Small intestine (tissue), 7 donors: Measurements from ENCODE around the gene PALLD. TPM values are rescaled to one million over a fixed set of nuclear protein-coding genes. Genes with fewer than 3 reads are reported as not detected.

ENCODE experiments used
- DNase-seq, 2 donors: peaks; one replicate each; pipeline versions ENCODE4 v3.0.0 to v3.0.0-alpha.2; 2013
- FAIRE-seq: peaks from 2 replicates; lab custom pipeline; 2012; peaks lifted over from hg19 to GRCh38; lab: Jason Lieb, UNC
- H3K27ac ChIP-seq, 3 donors: one replicate each; pipeline ENCODE4 v1.5.1; 2013; ENCODE audit warnings: low read length in 2 of 3, mild to moderate bottlenecking in 2 of 3, control low read depth in 1 of 3, inconsistent platforms in 1 of 3, low read depth in 1 of 3, moderate library complexity in 1 of 3
- H3K27me3 ChIP-seq, 3 donors: one replicate each; pipeline ENCODE4 v1.6.1; 2013; ENCODE audit warnings: low read length in 3 of 3, inconsistent platforms in 1 of 3; ENCODE audit not compliant: control insufficient read depth in 3 of 3, insufficient read depth in 3 of 3
- H3K36me3 ChIP-seq, 3 donors: one replicate each; pipeline ENCODE4 v1.6.1; 2013; ENCODE audit warnings: low read length in 3 of 3, inconsistent platforms in 1 of 3, low read depth in 1 of 3, mild to moderate bottlenecking in 1 of 3, moderate library complexity in 1 of 3; ENCODE audit not compliant: control insufficient read depth in 3 of 3, insufficient read depth in 2 of 3
- H3K4me1 ChIP-seq, 3 donors: one replicate each; pipeline ENCODE4 v1.6.1; 2013; ENCODE audit warnings: low read length in 2 of 3, inconsistent platforms in 1 of 3, low read depth in 1 of 3, mild to moderate bottlenecking in 1 of 3, moderate library complexity in 1 of 3; ENCODE audit not compliant: control insufficient read depth in 3 of 3, insufficient read depth in 2 of 3
- H3K4me3 ChIP-seq, 3 donors: one replicate each; pipeline ENCODE4 v1.5.1; 2013; ENCODE audit warnings: low read length in 3 of 3, control low read depth in 1 of 3, inconsistent platforms in 1 of 3, low read depth in 1 of 3, mild to moderate bottlenecking in 1 of 3, moderate library complexity in 1 of 3
- H3K9me3 ChIP-seq, 2 donors: one replicate each; pipeline ENCODE4 v1.6.1; 2013; ENCODE audit warnings: low read depth in 1 of 2, low read length in 1 of 2; ENCODE audit not compliant: control insufficient read depth in 2 of 2, insufficient read depth in 1 of 2
- WGBS, 3 donors: extraction: QIAGEN DNeasy Blood & Tissue Kit; methylation state at CpG; one replicate each; pipeline ENCODE4 v1.1.7; 2013; 5-methylcytosine and 5-hydroxymethylcytosine counted together
- polyA plus RNA-seq, 4 donors: library from polyadenylated mRNA; stranded (reverse) in 3 of 4; unstranded in 1 of 4; fragments of 200-250 nt in 3 of 4; fragments of 120-200 nt in 1 of 4; gene quantifications; one replicate each; pipeline versions ENCODE4 v1.2.1 to v1.2.3, GENCODE V29; 2013
- donor health status: healthy with polysubstance abuse.
- donor health status: control.
- donor health status: control.
- donor health status: Bipolar disorder and iron deficiency.
- donor health status: healthy.

PALLD gene
- polyA plus RNA-seq, 4 donors = 31.3 to 58.9 (median 38.0) TPM

DNA sequence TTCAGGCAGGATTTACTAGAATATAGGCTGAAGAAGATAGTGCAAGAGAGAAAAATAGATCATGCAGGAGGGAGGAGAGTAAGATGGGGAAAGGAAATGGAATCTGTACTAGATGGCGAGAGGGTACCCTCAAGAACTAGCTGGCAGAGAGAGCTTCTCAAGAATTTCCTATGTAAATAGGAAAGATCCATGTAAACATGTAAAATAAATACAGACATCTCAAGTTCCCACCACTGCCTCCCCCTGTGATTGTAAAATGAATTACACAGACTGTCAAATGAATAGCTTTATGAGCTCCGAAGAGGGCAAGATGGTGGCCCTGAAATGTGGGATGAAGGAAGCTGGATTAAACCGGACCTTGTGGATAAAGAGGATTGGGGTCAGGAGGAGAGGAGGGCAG, 178.0 kb downstream of the PALLD start:
- Histone ChIP-seq H3K27ac (no peak overlapping the region), H3K4me3 (no peak overlapping the region), H3K27me3 (no peaks in the 10 kb centered on the region), H3K9me3 (no peaks in the 10 kb centered on the region), H3K36me3 (peaks cover 0 to 11% (median 0%) of the 10 kb centered on the region in 3 donors), H3K4me1 (no peaks in the 10 kb centered on the region)
- FAIRE-seq (no peak), DNase-seq (no peak)
- 62 to 79% (median 65%) methylated on average over 3 of the region's 3 CpGs for WGBS, 3 donors

GRCh38 chr4:168677063-168677462, 180.2 kb downstream of the PALLD start:
- H3K4me1 ChIP-seq = no peaks in the 10 kb centered on the region
- H3K27ac ChIP-seq = no peak overlapping the region
- 63 to 79% (median 71%) methylated on average over 6 of the region's 6 CpGs for WGBS, 3 donors
- FAIRE-seq = no peak
- H3K4me3 ChIP-seq = no peak overlapping the region
- H3K27me3 ChIP-seq = no peaks in the 10 kb centered on the region
- no peak for DNase-seq
- no peaks in the 10 kb centered on the region for H3K9me3 ChIP-seq
- H3K36me3 ChIP-seq = peaks cover 0 to 13% (median 0%) of the 10 kb centered on the region in 3 donors

DNA sequence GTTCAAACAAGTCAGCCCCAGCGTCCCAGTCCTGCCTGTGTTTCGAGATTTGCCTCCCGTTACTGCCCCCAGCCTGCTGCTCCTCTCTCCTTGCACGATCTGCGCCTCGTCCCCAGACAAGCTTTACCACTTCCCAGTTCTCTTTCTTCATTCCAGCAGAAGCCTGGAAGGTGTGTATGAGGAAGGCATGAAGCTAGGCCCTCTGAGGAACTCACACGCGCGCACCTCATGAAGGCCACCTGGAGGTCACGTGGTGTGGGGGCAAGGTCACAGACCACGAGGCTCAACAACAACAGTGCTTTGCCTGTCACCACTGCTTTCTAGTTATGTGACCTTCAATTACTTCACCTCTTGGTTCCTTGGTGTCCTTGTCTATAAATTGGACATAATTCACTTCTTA, 181.0 kb downstream of the PALLD start:
- DNase-seq = no peak
- H3K9me3 ChIP-seq = no peaks in the 10 kb centered on the region
- no peak overlapping the region for H3K27ac ChIP-seq
- no peaks in the 10 kb centered on the region for H3K27me3 ChIP-seq
- 93 to 97% (median 94%) methylated on average over 11 of the region's 11 CpGs for WGBS, 3 donors
- H3K4me1 ChIP-seq = no peaks in the 10 kb centered on the region
- peaks cover 0 to 13% (median 0%) of the 10 kb centered on the region in 3 donors for H3K36me3 ChIP-seq
- no peak for FAIRE-seq
- H3K4me3 ChIP-seq = no peak overlapping the region

- no peak for FAIRE-seq
- H3K4me3 ChIP-seq = no peak overlapping the region
- H3K9me3 ChIP-seq = no peaks in the 10 kb centered on the region
- no peaks in the 10 kb centered on the region for H3K27me3 ChIP-seq
- H3K27ac ChIP-seq = no peak overlapping the region
- no peak for DNase-seq
- H3K4me1 ChIP-seq = no peaks in the 10 kb centered on the region
- peaks cover 0 to 9% (median 0%) of the 10 kb centered on the region in 3 donors for H3K36me3 ChIP-seq
- WGBS, 3 donors = 96 to 97% (median 96%) methylated on average over 8 of the region's 8 CpGs
Measured at GRCh38 chr4:168678751-168679366, 182.0 kb downstream of the PALLD start.

DNA sequence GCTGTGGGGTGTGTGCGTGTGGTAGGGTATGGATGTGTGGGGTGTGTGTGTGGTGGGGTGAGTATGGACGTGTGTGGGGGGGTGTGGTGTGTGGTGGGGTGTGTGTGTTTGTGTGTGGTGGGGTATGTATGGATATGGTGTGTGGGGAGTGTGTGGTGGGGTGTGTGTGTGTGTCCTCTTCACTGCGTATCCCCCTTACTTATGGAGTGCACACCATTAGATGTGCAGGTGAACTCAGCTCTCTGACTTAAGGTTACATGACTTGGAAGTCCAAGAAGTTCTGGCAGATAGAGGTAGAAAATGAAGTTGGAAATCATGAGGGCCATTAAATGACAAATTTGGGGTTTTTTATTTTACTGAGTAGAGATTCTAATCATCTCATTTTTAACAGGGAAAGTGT, 182.5 kb downstream of the PALLD start:
- Histone ChIP-seq H3K4me1 (no peaks in the 10 kb centered on the region), H3K27me3 (no peaks in the 10 kb centered on the region), H3K4me3 (no peak overlapping the region), H3K27ac (no peak overlapping the region), H3K9me3 (no peaks in the 10 kb centered on the region), H3K36me3 (peaks cover 0 to 9% (median 0%) of the 10 kb centered on the region in 3 donors)
- DNase-seq (no peak), FAIRE-seq (no peak)
- 89 to 97% (median 96%) methylated on average over 2 to 3 of the region's 3 CpGs for WGBS, 3 donors

DNA sequence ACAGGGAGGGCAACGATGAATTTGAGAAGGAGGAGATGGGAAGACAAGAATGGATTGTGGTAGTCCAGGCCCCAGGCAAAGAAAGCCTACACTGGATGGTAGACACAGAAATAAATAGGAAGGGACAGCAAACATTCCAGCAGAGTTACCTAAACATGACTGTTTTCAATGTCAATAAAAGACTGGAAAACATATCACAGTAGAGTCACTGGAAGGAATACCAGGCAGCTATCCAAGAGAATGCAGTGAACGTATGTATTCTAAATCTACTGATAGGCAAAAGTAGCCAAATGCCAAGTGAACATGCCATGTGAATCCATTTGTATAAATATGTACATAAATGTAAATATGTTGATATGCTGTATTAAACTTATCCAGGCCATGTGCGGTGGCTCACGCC, 183.0 kb downstream of the PALLD start:
- no peak for FAIRE-seq
- H3K4me3 ChIP-seq = no peak overlapping the region
- H3K27ac ChIP-seq = no peak overlapping the region
- no peak for DNase-seq
- H3K9me3 ChIP-seq = no peaks in the 10 kb centered on the region
- no peaks in the 10 kb centered on the region for H3K4me1 ChIP-seq
- 87 to 92% (median 88%) methylated on average over 4 of the region's 4 CpGs for WGBS, 3 donors
- H3K27me3 ChIP-seq = no peaks in the 10 kb centered on the region
- peaks cover 0 to 9% (median 0%) of the 10 kb centered on the region in 3 donors for H3K36me3 ChIP-seq

DNA sequence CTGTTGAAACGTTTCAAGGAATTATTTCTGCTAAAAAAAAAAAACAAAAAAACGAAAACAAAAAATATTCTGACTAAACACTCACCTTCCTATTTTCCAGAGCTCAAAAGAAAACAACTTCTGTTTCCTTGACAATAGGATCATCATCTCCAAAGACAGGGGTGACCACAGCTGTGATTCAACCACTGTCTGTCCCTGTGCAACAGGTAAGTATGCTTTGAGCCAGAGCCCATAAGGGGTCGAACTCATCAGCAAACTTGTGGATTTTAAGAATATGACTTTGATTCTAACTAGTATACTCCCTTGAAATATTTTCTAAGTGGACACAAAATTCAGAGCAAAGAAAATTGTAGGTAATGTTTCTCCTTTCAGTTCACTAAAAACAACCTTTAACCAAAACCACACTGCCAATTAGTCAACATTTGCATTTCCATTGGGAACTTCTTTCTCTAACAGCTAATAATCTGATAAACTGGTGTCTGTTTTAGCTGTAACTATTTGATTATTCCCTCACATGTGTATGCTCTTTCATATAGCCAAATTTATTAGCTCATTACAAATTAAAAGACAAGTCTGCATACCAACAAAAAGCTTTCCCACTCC, 186.1 kb downstream of the PALLD start:
- Histone ChIP-seq H3K9me3 (no peaks in the 10 kb centered on the region), H3K27ac (no peak overlapping the region), H3K36me3 (peaks cover 0 to 3% (median 0%) of the 10 kb centered on the region in 3 donors), H3K4me1 (no peaks in the 10 kb centered on the region), H3K4me3 (no peak overlapping the region), H3K27me3 (no peaks in the 10 kb centered on the region)
- WGBS, 3 donors = 72 to 82% (median 77%) methylated on average over 3 of the region's 3 CpGs
- FAIRE-seq (no peak), DNase-seq (no peak)

GRCh38 chr4:168683595-168683994, 186.7 kb downstream of the PALLD start:
- WGBS, 3 donors = 94 to 100% (median 96%) methylated on average over 1 of the region's 1 CpG
- Histone ChIP-seq H3K27me3 (no peaks in the 10 kb centered on the region), H3K36me3 (peaks cover 0 to 3% (median 0%) of the 10 kb centered on the region in 3 donors), H3K27ac (no peak overlapping the region), H3K9me3 (no peaks in the 10 kb centered on the region), H3K4me3 (no peak overlapping the region), H3K4me1 (no peaks in the 10 kb centered on the region)
- FAIRE-seq (no peak), DNase-seq (no peak)
